ENCODE results near the gene XRCC4. TPM values are rescaled to one million over a fixed set of nuclear protein-coding genes. Genes with fewer than 3 reads are reported as not detected.
"Not testable (repeated sequence)": the region's sequence is repeated elsewhere in the genome, so short reads cannot be mapped to it uniquely, and the experiment has no call there.

Gene XRCC4
- total RNA-seq, 1 donor from 2014 or later = 12.3 TPM

DNA sequence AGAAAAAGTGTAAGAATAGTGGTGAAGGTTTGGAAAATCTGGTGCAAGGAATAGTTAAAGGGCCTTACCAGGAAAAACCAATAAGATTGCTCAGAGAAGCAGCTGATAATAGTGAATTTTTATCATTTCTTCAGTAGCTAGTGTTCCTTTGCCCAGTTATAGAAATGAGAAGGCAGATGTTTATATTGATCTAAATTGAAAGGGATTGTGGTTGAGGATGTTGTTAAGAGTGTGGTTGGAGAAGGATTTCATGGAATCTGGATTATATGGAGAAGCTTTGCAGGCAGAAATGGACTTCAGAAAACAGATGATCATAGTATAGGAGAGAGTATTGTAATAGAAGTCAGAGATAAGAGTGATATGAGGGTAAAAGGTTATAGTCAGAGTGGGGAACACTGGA lies 102.6 kb downstream of the XRCC4 start:
- DNase-seq (ENCODE audit: low read depth) = no peak

GRCh38 chr5:83184534-83184933 lies 107.2 kb downstream of the XRCC4 start:
- no peak for DNase-seq (ENCODE audit: low read depth)

DNA sequence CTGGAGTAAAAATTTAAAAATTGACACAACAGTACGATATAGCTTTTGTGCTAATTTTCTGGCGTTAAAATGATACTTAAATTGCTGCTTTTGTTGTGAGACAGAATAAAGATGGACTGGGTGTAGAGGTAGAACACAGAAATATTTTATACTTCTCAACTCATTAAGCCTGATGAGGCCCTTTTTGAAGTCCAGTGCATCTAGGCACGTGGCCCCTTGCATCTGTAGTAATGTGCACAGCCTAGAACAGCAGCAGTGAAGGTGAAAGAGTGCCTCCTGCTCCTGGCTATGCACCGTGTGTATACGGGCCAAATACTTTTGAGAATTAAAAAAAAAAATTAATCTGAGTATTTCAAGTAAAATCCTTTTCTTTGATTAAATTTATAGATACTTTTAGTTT lies 115.6 kb downstream of the XRCC4 start:
- DNase-seq (ENCODE audit: low read depth) = no peak

DNA sequence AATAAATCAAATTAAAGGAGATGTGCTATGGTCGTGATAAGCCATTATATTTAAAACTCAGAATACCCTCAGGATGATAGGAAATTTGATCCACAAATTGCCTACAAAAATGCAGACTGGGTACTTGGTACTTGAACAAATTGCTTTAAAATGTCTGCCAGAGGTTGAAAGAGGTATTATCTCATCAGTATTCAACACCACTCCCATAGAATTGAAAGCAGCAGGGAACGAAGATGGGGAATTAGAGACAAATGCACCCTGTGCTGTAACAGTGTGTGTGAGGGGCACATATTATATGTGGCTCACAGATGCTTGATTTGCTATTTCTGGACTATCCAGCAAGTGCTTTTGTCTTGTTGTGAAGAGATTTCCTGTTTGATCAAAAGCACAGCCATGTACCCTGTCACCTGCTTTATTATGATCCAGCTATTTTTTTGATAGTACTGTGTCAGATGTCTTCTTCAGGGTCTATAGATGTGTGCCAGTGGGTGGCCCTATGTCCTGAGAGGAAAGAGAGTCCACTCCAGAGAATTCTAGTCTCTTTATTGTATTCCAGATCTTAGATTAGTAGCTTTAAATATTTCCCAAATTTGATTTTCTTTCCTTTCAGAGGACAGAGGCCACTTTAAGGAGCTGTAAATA lies 120.1 kb downstream of the XRCC4 start:
- no peak for DNase-seq (ENCODE audit: low read depth)

DNA sequence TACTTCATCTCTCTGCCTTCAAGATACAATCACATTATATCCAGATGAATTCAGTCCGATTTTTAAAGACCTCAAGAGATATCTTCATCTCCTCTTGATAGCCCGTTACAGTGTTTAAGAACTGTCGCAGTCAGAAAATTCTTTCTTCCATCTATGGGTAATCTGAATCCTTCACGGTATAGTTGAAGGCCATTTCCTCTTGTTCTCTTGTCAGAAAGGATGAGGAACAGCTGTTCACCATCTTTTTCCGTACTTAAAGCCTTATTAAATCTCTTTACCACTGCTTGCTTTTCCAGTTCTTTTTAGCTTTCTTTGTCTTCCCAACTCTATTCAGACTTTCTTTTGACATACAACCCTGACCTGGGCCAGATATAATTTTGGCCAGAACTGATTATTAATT lies 121.8 kb downstream of the XRCC4 start:
- DNase-seq (ENCODE audit: low read depth) = no peak

DNA sequence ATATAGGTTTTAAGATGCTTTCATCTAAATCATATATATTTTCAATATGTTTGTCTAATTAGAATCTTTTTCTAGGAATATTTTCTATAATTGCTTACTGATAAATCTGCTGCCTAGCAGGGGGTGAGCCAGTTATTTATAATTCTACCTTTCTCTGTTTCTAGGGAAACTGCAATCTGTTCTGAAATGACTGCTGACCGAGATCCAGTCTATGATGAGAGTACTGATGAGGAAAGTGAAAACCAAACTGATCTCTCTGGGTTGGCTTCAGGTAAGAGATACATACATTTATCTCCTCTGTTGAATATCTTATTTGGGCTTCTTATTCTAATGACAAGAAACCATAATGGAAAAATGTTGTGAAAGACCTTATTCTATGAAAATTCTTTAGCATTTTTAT lies 127.3 kb downstream of the XRCC4 start:
- no peak for DNase-seq (ENCODE audit: low read depth)

- peak; percentile 3 for DNase-seq (ENCODE audit: low read depth)
Observed at GRCh38 chr5:83209963-83210362, 132.6 kb downstream of the XRCC4 start.

DNA sequence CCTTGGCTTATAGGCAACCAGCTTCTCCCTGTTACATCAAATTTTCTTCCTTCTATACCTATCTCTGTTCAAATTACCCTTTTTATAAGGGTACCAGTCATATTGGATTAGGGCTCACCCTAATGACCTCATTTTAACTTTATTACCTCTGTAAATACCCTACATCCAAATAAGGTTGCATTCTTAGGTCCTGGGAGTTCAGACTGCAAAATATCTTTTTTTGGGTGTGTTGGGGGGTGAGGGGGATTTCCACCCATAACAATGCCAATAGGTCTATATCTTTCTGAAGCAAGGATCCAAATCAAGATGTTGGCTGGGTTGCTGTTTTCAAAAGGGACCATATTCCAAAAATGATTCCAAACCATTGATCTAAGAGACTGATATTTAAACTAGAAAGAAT lies 141.7 kb downstream of the XRCC4 start:
- DNase-seq (ENCODE audit: low read depth) = no peak

DNA sequence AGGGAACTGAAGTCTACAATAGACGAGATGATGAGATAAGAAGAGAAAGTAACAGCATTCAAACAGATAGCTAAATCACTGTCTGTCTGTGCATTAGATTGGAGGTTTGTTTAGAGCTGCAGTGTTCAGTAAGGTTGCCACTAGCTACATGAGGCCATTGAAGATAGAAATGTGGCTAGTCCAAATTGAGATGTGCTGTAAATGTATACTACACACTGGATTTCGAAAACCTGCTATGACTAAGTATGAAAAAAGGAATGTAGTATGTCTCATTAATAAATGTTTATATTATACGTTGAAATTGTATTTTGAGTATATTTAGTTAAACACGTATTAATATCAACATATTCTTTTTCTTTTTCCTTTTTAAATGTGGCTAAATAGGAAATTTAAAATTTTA lies 142.1 kb downstream of the XRCC4 start:
- no peak for DNase-seq (ENCODE audit: low read depth)

- no peak for DNase-seq (ENCODE audit: low read depth)
Observed at GRCh38 chr5:83220331-83220730, 143.0 kb downstream of the XRCC4 start.

DNA sequence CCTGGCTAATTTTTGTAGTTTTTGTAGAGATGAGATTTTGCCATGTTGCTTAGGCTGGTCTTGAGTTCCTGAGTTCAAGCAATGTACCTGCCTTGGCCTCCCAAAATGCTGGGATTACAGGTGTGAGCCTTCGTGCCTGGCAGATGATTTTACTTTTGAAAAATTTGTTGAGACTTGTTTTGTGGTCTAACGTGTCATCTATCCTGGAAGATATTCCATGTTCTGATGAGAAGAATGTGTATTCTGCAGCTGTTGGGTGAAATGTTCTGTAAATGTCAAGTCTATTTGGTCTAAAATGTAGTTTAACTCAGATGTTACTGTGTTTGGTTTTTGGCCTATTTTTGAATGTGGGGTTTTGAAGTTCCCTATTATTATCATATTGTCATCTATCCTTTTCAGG lies 145.6 kb downstream of the XRCC4 start:
- no peak for DNase-seq (ENCODE audit: low read depth)

DNA sequence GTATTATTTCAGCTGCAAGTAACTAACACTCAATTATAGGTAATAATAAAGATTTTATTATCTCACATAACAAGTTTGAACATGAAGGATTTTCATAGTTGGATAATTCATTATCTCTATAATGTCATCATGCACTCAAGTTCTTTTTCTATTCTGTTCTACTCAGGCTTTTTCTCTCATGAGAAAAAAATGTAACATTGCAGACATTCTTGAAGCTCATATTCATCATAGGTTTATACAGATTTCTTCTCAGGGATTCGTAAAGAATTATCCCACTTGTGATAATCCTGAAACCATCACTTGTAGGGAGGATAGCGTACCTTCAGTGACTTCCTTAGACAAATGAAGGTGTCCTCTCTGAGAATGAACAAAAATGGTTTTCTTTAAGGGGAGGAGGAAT lies 150.3 kb downstream of the XRCC4 start:
- DNase-seq (ENCODE audit: low read depth) = no peak

DNA sequence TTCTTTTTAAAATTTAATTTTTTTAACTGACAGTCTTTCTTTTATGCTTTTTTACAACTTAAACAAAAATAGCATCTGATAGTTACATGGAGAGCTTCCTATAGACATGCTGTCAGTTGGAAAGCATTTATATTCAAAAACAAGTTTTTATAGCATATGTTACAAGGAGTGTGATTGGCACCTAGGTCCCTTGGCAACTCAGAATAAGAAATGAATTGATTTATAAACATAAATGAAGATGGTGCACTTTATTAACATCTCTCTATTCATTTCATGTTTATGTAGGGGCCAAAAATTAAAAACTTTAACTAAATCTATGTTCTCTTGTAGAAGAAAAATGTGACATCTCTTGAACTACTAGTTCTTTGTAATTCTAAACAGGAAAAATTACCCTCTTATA lies 153.2 kb downstream of the XRCC4 start:
- DNase-seq (ENCODE audit: low read depth) = no peak

GRCh38 chr5:83244516-83244915 lies 167.2 kb downstream of the XRCC4 start:
- DNase-seq (ENCODE audit: low read depth) = peak; percentile 35

DNA sequence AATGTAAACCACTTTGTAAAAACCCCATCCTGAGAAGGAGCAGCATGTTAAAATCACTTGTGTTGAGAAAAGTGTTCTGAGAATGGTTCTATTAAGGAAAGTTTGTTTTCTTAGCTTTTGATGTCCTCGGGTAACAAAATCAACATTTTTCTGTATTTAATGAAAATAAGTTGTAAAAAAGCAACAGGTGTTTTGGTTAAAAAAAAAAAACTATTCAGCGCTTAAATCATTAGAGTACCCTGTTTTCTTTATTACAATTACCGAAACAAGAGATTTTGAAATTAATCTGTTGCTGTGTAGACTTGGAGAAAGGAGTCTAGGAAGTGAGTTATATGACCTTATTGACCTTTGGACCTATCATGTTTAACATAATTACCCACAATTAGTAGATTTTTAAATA lies 167.7 kb downstream of the XRCC4 start:
- no peak for DNase-seq (ENCODE audit: low read depth)

DNA sequence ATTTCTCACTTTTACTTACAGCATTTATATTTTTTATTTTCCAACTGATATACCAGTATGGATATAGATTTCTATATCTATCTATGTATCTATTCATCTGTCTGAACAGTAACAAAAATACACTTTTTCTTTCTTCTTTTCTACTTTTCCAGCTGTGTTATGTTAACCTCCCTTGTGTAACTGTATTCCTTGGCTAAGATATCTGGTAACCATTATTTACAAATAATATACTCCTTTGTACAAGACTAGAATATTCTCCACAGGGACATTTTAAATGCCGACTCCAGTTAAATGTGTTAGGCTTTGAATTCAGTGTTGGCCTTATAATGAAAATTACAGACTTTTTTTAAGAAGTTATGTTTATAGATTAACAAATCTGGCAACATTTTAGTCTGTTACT lies 168.7 kb downstream of the XRCC4 start:
- DNase-seq (ENCODE audit: low read depth) = no peak

DNA sequence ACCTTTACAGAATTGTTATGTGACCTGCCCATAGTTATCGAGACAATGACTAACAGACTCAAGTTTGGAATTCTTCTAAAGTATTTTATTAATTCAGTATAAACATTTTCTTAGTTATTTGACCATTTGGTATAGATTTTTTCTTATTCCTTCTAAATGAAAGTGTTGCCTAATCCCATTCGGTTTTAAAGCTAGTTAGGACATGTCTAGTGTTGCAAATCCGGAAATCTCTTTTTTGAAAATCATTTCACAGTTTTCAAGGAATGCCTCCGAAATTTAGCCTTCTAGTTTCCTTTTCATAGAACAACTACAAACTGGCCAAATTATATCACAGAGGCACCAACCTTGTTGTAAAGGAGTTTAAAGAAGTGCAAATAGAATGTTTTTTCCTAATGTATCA lies 171.8 kb downstream of the XRCC4 start:
- DNase-seq (ENCODE audit: low read depth) = no peak

GRCh38 chr5:83251849-83252248 lies 174.5 kb downstream of the XRCC4 start:
- DNase-seq (ENCODE audit: low read depth) = no peak

DNA sequence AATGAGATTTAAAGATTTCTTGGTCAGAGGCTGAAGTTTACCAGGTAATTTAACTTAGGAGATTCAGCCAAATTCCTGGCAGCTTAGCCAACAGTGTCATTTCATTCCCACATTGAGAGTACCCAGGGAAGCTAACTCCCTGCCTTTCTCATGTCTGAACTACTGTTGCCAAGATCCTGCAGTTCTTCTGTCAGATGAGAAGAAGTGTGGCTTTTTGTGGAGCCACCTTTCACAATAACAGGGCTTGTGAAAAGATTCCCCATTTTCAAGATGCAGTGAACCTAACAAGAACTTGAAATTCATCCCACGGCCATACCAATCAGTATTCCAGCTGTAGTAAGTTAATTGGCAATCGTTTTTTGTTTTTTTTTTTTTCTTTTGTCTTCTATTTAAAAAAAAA lies 176.4 kb downstream of the XRCC4 start:
- DNase-seq (ENCODE audit: low read depth) = peak; percentile 74

DNA sequence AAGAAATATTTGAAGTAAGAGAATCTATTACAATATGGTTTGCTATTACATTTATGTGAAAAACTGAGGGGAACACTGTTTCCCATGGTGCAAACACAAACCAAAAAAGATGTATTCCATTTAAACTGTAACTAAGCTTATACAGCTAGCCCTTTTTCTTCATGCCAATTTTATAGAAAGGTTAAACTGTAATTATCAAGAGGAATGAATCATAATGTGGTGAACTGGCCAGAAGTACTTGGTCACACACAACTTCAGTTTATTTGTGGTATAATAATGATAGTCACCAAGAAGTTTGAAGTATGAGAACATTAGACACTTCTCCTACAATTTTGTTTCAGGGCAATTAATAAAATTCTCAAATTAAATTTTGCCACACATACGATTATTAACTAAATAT lies 177.9 kb downstream of the XRCC4 start:
- peak; percentile 81 for DNase-seq (ENCODE audit: low read depth)

DNA sequence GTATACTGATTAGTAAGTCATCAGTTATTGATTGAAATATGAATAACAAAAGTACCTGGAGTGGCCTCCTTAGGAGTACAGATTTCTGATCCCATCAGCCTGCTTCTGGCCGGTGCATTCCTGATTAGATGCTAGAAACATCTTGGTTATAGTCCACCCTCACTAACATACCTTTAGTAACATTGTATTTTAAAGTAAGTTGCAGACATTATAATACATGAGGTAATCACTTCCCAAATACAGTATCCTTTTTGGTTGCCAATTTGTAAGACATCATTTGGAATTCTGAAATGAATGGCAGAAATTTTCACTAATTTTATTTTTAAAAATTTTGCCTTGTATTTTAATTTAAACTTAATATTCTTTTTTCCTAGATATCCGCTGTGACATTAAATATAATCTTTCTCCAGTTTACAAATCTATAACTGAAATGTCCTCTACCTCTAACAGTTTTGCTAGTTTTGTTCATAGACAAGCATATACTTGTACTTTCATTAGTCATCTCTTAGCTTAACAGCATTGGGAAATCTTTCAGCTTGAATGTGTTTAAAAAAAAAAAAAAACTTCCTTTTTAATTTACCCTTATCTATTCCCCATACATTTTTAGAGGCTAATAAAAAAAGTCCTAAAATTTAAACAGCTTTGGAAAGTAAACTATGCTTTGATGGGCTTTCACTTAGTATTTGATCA lies 178.9 kb downstream of the XRCC4 start:
- peak; percentile 66 for DNase-seq (ENCODE audit: low read depth)

DNA sequence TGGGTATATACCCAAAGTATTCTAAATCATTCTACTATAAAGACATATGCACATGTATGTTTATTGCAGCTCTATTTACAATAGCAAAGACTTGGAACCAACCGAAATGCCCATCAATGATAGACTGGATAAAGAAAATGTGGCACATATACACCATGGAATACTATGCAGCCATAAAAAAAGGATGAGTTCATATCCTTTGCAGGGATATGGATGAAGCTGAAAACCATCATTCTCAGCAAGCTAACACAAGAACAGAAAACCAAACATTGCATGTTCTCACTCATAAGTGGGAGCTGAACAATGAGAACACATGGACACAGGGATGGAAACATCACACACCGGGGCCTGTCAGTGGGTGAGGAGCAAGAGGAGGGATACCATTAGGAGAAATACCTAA lies 180.3 kb downstream of the XRCC4 start:
- DNase-seq (ENCODE audit: low read depth) = not testable (repeated sequence)

DNA sequence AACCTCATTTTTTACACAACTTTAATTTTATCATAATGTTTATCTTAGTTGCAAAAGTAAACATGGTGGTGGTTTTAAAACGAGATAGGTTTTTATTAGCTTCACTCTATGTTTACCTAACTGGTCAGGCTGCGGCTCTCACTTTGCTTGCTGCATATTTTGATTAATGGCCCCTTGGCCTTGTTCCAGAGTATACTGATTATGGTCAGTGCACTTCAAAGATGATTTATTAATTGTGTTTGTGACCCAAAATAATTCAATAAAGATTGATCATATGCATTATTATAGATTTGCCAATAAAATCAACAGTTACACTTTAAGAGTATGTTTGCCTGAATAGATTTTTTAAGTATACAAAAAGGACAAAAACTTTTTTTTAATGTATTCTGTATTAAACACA lies 188.0 kb downstream of the XRCC4 start:
- no peak for DNase-seq (ENCODE audit: low read depth)

- no peak for DNase-seq (ENCODE audit: low read depth)
Observed at GRCh38 chr5:83270311-83270710, 193.0 kb downstream of the XRCC4 start.
